WERI-Rb-1 (cell line): ENCODE results near the gene IQGAP2.
A peak's percentile ranks its signal among the peaks of the same experiment; 100 is the strongest.

Source experiments
- DNase-seq: peaks from one replicate; pipeline ENCODE4 v3.0.0-alpha.2; 2020
- H3K27ac ChIP-seq: fragments of 250-450 bp; sonication (Bioruptor Pico); 2 replicates; pipeline ENCODE4 v1.5.1; 2020; ENCODE audit warnings: mild to moderate bottlenecking, moderate library complexity
- H3K27me3 ChIP-seq: fragments of 250-450 bp; sonication (Bioruptor Pico); 2 replicates; pipeline ENCODE4 v1.5.1; 2021; ENCODE audit warnings: mild to moderate bottlenecking, low read depth, moderate library complexity; ENCODE audit not compliant: insufficient read depth, severe bottlenecking
- H3K36me3 ChIP-seq: fragments of 250-450 bp; sonication (Bioruptor Pico); 2 replicates; pipeline ENCODE4 v1.5.1; 2020; ENCODE audit warnings: mild to moderate bottlenecking, moderate library complexity
- H3K4me3 ChIP-seq: 2 replicates; pipeline ENCODE4 v1.5.1; 2011; ENCODE audit warnings: low read depth, mild to moderate bottlenecking, control low read depth, low read length
- H3K9me3 ChIP-seq: fragments of 250-450 bp; sonication (Bioruptor Pico); 2 replicates; pipeline ENCODE4 v1.5.1; 2021; ENCODE audit warnings: mild to moderate bottlenecking, moderate library complexity; ENCODE audit not compliant: severe bottlenecking
- TF ChIP-seq, protein P1 (sequence below): IDR thresholded peaks from 2 replicates; pipeline ENCODE4 v1.5.1; 2011; ENCODE audit warnings: low read depth, mild to moderate bottlenecking, control low read depth, inconsistent platforms, low read length

Gene IQGAP2

DNA sequence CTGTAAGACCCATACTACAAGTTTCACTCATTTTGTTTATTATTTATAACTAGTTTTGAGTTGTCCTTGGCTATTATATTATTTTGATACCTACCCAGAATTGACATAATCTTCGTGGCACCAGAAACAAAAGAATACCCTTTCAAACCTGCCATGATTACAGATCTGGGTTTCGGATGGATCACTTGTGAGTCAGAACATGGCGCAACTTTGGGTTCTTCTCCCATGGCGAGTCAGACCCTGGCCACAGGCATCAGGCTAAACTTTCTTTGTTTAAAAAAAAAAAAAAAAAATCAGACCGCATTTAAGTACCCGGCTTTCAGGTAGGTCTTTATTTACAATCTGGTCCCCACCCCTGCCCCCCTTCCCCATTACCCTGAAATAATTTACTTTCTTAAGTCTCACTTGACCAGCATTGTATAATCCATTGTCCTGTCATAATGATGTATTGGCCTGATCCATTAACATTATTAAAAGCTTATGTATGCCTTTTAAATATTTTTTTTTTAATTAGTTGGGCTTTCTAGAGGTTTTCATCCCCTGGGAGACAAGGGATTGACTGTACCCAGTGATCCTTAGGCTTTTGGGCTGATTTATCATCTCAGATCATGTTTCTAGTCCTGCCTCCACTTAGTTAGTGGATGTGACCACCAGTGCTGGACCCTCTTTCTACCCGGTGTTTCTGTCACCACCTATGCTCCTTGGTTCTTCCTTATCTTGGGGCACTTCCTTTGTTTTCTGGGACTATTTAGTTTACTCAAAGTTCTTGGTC lies 176.3 kb downstream of the IQGAP2 start:
- Histone ChIP-seq H3K27me3 (no peaks in the 10 kb centered on the region), H3K9me3 (no peaks in the 10 kb centered on the region), H3K27ac (peak overlapping the region; percentile 69), H3K36me3 (no peaks in the 10 kb centered on the region), H3K4me3 (no peak overlapping the region)
- TF ChIP-seq, protein P1, sequence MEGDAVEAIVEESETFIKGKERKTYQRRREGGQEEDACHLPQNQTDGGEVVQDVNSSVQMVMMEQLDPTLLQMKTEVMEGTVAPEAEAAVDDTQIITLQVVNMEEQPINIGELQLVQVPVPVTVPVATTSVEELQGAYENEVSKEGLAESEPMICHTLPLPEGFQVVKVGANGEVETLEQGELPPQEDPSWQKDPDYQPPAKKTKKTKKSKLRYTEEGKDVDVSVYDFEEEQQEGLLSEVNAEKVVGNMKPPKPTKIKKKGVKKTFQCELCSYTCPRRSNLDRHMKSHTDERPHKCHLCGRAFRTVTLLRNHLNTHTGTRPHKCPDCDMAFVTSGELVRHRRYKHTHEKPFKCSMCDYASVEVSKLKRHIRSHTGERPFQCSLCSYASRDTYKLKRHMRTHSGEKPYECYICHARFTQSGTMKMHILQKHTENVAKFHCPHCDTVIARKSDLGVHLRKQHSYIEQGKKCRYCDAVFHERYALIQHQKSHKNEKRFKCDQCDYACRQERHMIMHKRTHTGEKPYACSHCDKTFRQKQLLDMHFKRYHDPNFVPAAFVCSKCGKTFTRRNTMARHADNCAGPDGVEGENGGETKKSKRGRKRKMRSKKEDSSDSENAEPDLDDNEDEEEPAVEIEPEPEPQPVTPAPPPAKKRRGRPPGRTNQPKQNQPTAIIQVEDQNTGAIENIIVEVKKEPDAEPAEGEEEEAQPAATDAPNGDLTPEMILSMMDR: no peak
- DNase-seq: peak; percentile 55

DNA sequence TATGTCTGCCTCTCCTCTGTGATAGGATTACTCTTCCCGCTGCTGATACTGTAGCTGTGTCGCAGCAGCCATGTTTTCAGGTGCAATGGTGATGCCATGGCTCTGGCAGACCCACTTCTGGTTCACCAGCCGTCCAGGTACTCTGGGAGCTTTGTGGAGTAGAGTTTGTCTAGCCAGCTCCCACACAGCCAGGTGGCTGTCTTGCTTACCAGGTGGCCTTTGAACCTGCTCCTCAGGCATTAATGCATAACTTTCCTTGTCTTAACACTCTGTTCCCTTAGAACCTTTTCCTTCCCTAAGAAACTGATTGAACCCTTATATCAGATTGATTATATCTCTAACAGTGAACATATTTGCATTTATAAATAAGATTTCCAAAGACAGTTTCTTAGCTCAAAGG lies 177.9 kb downstream of the IQGAP2 start:
- TF ChIP-seq, protein P1: no peak
- no peak for DNase-seq
- no peak overlapping the region for H3K4me3 ChIP-seq
- H3K27me3 ChIP-seq: no peaks in the 10 kb centered on the region
- H3K27ac ChIP-seq: no peak overlapping the region; the same call in 1 of the 2 replicates
- H3K9me3 ChIP-seq: no peaks in the 10 kb centered on the region
- H3K36me3 ChIP-seq: no peaks in the 10 kb centered on the region

DNA sequence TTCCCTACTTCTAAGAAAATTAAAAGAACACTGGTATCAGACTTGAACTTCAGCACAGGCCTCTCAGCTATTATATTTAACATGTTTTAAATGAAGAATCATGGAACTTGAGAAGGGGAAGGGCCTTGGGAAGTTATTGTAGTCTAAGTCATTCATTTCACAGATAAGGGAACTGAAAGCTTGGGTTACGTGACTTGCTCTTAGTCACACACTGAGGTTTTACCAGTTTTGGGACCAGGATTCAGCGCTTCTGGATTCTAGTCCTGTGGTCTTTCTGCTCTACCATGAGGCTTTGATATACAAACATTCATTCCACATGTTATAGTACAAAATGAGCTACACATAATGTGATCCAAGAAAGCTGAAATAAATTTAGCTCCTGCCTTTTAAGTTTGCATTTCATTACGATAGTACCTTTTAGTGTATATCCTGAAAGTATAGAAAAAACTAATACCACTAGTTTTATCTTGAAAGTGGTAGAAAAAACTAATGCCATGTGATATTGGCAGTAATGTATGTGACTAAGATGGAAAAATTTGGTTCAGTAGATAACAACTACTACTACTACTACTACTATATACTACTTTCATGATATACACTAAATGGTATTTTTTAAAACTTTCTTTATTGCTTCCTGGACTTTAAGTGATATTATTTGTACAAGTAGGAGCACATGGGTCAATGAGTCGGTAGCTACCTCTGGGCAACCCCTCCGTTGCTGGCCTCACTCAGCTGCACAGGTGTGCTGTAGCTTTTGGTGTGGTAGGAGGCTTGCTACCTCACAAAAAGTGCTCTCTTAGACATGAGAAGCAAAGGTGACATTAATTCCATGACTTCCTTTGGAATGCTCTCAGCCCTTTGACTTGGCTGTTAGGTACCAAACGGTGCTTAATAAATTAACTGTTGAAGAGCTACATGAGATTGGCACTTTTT lies 179.4 kb downstream of the IQGAP2 start:
- Histone ChIP-seq H3K36me3 (no peaks in the 10 kb centered on the region), H3K4me3 (no peak overlapping the region), H3K27ac (no peak overlapping the region), H3K27me3 (no peaks in the 10 kb centered on the region), H3K9me3 (no peaks in the 10 kb centered on the region)
- TF ChIP-seq, protein P1: no peak
- DNase-seq: no peak

DNA sequence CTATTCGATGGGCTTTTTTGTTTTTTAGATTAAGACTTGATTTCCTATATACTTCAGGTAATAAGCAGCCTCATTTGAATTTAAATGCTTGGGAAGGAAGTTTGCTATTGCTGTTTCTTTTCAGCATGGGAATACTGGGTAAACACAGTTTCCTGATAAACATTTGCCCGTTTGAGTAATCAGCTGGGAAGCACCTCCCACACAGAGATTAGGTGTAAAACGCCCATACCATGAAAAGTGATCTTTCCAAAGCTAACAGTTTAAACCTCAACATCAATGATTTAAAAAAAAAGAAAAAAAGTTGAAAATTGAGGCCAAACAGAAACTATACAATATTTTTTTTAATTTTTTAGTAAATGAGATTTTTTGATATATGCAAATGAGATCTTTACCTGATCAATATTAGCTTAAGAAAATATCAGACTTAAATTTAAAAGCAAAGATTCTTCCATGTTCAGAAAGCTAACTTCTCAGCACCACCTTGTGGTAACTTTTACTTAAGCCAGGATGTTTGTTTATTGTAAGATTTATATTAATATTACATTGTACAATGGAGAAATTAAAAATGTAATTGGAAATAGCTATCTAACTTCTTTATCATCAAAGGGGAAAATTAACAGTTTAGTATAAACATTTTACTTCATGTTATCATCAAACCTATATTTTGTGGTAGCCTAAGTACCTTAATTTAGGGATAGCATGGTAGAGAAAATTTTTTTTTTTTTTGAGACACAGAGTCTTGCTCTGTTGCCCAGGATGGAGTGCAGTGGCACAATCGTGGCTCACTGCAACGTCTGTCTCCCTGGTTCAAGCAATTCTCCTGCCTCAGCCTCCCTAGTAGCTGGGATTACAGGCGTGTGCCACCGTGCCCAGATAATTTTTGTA lies 180.3 kb downstream of the IQGAP2 start:
- Histone ChIP-seq H3K9me3 (no peaks in the 10 kb centered on the region), H3K4me3 (no peak overlapping the region), H3K27ac (no peak overlapping the region), H3K27me3 (no peaks in the 10 kb centered on the region), H3K36me3 (no peaks in the 10 kb centered on the region)
- DNase-seq: no peak
- TF ChIP-seq, protein P1: no peak

DNA sequence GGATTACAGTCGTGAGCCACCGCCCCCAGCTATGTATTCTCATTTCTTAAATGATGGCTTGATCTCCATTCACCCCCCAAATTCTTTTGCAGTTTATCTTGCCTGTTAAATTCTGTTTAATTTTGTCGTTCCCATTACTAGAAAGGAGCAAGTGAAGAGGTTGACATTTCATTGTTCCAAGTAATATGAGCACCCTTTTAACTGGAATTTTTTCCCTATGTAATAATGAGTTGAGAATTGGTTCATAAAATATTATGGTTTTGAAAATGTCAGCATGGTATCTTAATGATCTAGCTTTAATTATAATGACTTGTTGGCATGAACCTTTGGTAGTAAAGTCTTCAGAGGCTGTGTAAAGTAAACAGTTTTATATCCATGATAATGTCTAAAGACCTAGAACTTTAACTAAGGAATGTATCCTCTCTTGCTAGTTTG lies 182.7 kb downstream of the IQGAP2 start:
- no peak for DNase-seq
- Histone ChIP-seq H3K27ac (no peak overlapping the region), H3K9me3 (no peaks in the 10 kb centered on the region), H3K4me3 (no peak overlapping the region), H3K36me3 (no peaks in the 10 kb centered on the region), H3K27me3 (no peaks in the 10 kb centered on the region)
- TF ChIP-seq, protein P1: no peak
